ENCODE results near the gene CPAMD8.
"Not testable (repeated sequence)": the region's sequence is repeated elsewhere in the genome, so short reads cannot be mapped to it uniquely, and the experiment has no call there.

Gene CPAMD8

GRCh38 chr19:16944626-16945363, 81.8 kb downstream of the CPAMD8 start:
- DNase-seq = no peak

GRCh38 chr19:16943942-16944625, 82.5 kb downstream of the CPAMD8 start:
- no peak for DNase-seq

- not testable (repeated sequence) for DNase-seq
Measured at GRCh38 chr19:16943090-16943489, 83.5 kb downstream of the CPAMD8 start.

- no peak for DNase-seq
Measured at GRCh38 chr19:16942583-16942982, 84.0 kb downstream of the CPAMD8 start.

DNA sequence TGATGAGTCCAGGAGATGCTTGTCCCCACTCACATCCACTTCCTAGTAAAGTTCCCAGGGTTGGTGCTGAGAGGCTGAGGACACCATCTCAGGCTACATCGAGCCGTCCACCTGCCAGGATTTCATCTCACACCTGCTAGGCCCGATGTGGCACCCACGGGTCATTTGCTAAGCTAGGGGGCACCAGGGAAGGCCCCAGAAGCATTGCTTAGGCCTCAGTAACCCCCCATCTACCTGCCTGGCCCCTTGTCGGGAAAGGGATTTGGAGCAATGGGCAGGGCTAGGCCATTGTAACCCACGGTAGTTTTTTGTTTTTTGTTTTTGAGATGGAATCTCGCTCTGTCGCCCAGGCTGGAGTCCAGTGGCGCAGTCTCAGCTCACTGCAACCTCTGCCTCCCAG, 86.0 kb downstream of the CPAMD8 start:
- no peak for DNase-seq

DNA sequence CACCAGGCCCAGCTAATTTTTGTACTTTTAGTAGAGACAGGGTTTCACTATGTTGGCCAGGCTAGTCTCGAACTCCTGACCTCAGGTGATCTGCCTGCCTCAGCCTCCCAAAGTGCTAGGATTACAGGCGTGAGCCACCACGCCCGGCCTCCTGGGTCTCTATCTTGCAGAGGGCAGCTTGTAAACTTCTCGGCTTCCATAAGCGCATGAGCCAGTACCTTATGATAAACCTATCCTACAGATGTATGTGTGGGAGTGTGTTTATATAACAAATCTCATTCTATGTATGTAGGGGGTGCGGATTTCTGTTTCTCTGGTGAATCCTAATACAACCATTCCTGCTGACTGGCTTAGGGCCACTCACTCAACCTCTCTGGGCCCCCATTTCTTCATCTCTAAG, 86.5 kb downstream of the CPAMD8 start:
- peak; percentile 32 for DNase-seq

GRCh38 chr19:16938211-16938610, 88.4 kb downstream of the CPAMD8 start:
- no peak for DNase-seq

DNA sequence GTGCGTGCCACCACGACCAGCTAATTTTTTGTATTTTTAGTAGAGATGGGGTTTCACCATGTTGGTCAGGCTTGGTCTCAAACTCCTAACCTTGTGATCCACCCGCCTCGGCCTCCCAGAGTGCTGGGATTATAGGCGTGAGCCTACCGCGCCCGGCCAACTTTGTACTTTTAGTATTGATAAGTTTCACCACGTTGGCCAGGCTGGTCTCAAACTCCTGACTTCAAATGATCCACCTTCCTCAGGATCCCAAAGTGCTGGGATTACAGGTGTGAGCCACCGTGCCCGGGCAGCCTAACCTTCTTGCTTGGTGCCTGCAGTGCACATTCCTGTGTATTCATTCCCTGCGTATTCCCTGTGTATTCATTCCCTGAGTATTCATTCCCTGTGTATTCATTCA, 88.8 kb downstream of the CPAMD8 start:
- not testable (repeated sequence) for DNase-seq

DNA sequence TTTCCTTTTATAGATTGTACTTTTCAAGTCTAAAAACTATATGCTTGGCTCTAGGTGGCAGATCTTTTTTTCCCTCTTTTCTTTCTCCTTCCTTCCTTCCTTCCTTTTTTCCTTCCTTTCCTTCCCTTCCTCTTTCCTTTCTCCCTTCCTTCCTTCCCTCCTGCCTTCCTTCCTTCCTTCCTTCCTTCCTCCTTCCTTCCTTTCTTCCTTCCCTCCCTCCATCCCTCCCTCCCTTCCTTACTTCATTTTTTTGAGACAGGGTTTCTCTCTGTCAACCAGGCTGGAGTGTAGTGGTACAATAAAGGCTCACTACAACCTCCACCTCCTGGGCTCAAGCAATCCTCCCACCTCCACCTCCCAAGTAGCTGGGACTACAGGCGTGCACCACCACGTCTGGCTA, 89.7 kb downstream of the CPAMD8 start:
- DNase-seq = no peak

GRCh38 chr19:16934489-16934888, 92.1 kb downstream of the CPAMD8 start:
- no peak for DNase-seq

DNA sequence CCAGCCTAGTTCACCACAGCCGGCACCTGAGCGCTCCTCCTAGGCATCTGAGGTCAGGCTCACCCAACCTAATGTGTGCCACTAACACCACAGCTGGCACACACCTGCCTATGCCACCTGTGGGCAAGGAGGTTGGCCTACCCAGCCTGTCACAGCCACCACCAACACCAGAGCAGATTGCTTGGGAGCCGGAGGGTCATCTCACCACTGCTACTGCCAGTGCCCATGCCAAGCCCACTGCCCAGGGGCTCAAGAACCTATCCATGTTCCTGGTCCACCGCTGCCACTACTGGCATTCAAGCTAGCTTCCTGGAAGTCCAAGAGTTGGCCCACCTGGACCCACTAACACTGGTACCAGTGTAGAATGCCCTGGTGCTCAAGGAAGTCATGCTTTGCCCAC, 95.3 kb downstream of the CPAMD8 start:
- no peak for DNase-seq

- no peak for DNase-seq
Measured at GRCh38 chr19:16930753-16931152, 95.9 kb downstream of the CPAMD8 start.

GRCh38 chr19:16928916-16929315, 97.7 kb downstream of the CPAMD8 start:
- no peak for DNase-seq

- DNase-seq = no peak
Measured at GRCh38 chr19:16928351-16928750, 98.3 kb downstream of the CPAMD8 start.

DNA sequence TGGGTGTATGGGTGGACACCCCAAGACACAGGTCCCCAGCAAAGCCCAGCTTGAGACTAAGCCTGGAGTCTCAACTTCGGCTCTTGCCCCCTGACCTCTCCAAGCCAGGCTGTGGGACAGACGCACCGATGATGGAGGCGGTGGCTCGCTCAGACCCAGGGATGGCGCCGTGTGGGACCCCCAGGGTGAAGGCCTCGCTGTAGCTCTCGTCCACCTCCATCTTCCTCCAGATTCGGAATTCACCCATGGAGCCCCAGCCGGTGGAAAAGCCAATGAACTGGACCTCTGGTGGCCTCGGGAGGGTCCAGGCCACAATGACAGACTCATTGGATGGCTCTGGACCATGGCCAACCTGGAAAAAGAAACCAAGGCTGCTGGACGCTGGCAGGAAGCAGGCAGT, 98.7 kb downstream of the CPAMD8 start:
- no peak for DNase-seq

DNA sequence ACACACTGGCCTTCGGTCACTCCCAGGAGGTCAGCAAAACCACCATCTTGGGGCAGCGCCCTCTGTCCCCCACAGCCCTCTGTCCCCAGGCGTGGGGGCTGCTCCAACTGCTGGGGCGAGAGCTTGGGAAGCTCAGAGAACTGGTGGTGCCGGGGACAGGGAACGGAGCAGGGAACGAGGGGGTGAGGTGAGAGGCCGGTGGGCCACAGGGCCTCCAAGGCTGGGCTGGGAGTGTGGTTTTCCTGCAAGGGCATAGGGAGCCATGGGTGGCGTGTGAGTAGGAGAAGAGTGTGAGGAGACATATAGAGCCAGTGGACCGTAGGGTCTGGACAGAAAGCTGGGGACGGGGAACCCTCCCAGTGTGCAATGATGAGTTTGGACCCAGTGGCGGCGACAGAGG, 103.7 kb downstream of the CPAMD8 start:
- DNase-seq = no peak

DNA sequence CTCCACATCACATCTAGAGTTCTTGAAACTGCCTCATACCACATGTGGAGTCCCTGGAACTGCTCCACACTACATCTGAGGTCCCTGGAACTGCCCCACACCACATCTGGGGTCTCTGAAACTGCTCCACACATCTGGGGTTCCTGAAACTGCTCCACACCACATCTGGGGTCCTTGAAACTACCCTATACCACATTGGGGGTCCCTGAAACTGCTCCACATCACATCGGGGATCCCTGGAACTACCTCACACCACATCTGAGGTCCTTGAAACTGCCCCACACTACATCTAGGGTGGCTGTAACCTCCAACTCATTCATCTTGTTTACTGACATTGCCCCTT, 104.0 kb downstream of the CPAMD8 start:
- no peak for DNase-seq

DNA sequence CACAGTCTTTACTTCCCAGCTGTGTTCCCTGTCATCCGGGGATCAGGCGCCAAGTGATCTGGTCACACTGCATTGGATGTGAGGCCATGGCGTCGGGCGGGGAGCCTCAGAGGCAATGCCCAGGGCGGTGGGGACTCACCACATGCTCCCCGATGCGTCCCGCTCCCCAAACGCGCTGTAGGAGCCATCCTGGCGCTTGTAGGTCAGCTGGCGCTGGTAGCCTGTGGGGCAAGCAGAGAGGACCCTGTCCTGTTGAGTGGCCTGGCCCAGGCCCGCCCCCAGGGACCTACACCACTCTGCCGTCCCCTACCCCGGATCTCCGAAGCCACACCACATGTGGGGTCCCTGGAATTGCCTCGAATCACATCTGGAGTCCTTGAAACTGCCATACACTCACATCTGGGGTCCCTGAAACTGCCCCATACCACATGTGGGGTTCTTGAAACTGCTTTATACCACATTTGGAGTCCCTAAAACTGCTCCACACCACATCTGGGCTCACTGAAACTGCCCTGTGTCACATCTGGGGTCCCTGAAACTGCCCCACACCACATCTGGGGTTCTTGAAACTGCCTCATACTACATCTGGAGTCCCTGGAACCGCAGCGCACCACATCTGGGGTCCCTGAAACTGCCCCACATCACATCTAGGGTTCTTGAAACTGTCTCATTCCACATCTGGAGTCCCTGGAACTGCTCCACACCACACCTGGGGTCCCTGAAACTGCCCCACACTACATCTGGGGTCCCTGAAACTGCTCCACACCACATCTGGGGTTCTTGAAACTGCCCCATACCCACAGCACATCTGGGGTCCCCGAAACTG, 104.6 kb downstream of the CPAMD8 start:
- no peak for DNase-seq

DNA sequence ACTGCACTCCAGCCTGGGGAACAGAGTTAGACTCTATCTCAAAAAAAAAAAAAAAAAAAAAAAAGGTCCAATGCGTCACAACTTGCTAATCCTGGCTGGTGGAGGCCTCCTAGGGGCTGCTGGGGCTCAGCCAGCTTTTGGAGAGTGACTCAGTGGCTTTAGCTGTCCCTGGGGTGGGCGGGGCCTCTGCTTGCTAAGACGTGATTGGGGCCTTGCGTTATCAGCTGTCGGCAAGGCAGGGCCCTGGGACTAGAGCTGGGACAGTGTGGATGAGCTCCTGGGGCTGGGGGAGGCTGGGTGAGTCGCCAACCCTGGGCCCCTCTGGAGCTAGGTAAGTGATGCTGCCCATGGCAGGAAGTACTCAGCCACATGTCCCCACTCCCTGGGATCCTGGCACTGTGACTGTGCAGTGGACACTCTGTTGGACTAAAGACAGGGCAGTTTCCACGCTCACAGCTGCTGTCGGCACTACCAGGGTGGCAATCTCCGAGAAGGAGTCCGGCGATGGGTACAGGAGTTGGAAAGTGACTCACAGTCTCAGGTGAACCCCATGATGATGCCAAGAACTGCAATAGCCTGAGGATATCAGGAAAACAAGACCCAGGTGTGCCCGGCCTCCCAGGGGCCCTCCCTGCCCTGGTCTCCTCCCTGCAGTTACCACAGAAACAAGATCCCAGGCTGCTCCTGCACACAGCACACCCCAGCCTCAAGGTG, 105.6 kb downstream of the CPAMD8 start:
- no peak for DNase-seq

DNA sequence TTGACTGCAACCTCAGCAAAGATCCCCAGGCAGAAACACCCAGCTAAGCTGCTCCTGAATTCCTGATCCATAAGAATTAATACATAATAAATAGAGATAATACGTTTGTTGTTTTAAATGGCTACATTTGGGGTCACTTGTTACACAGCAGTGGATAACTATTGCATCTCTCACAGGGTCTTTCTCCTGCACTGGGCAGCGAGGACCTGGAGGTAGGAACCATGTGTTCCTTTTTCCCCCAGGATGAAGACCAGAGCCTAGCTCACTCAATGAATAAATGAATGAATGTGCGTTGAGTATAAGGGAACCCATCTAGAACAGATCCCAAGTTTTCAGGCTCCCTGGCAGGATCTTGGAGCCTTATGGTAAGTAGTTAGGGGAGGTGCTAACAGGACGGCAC, 107.1 kb downstream of the CPAMD8 start:
- no peak for DNase-seq

- no peak for DNase-seq
Measured at GRCh38 chr19:16917401-16917800, 109.2 kb downstream of the CPAMD8 start.

- DNase-seq = no peak
Measured at GRCh38 chr19:16915734-16916133, 110.9 kb downstream of the CPAMD8 start.

DNA sequence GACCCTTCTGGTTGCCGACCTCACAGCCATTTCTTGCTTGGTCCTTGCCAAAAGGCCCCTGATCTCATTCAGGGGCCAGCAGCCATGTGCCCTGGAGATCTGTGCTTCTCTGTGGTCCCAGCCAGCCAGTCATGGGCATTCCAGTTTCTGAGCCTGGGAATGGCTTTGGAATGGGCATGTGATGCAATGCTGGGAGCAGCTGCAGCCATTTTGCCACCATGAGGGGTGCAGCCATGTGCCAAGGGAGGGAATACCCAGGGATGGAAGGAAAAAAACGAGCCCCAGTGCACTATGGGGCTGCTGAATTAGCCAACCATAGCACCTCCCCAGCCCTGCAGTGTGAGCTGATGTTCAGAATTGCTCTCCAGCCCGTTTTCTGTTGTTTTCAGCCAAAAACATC, 111.5 kb downstream of the CPAMD8 start:
- no peak for DNase-seq

Measured in activated CD8-positive, alpha-beta memory T cell treated with anti-CD3 and anti-CD28 coated beads, Interleukin-2, amount 50 U/mL, for 48 hours (primary cell).